Endodermal cell (in vitro differentiated cells): ENCODE data around the gene GTF2F2. TPM values are rescaled to one million over a fixed set of nuclear protein-coding genes. Genes with fewer than 3 reads are reported as not detected.
A peak's percentile ranks its signal among the peaks of the same experiment; 100 is the strongest.

Experiments used
- DNase-seq: peaks from one replicate; pipeline ENCODE4 v3.0.0-alpha.2; 2017
- H3K27ac ChIP-seq: 2 replicates; pipeline ENCODE4 v1.5.1; 2013; ENCODE audit warnings: mild to moderate bottlenecking, low read depth, low read length, moderate library complexity
- H3K27me3 ChIP-seq: 2 replicates; pipeline ENCODE4 v1.6.1; 2013; ENCODE audit warnings: mild to moderate bottlenecking, low read length, moderate library complexity; ENCODE audit not compliant: insufficient read depth, control insufficient read depth, poor library complexity, severe bottlenecking
- H3K36me3 ChIP-seq: 2 replicates; pipeline ENCODE4 v1.7.0; 2013; ENCODE audit warnings: mild to moderate bottlenecking, low read length, moderate library complexity; ENCODE audit not compliant: control insufficient read depth, insufficient read depth
- H3K4me1 ChIP-seq: one replicate; pipeline ENCODE4 v1.7.0; 2013; ENCODE audit warnings: low read length; ENCODE audit not compliant: control insufficient read depth, insufficient read depth
- H3K4me3 ChIP-seq: 2 replicates; pipeline ENCODE4 v1.5.1; 2013; ENCODE audit warnings: mild to moderate bottlenecking, low read length, moderate library complexity
- H3K9ac ChIP-seq: 2 replicates; pipeline ENCODE4 v1.6.1; 2013; ENCODE audit warnings: mild to moderate bottlenecking, low read length, moderate library complexity; ENCODE audit not compliant: poor library complexity, severe bottlenecking; ENCODE audit errors: extremely low read depth
- H3K9me3 ChIP-seq: 2 replicates; pipeline ENCODE4 v1.6.1; 2013; ENCODE audit warnings: mild to moderate bottlenecking, low read length, moderate library complexity; ENCODE audit not compliant: control insufficient read depth
- H3K27ac Mint-ChIP-seq: 2 replicates; pipeline ENCODE4 v1.8.0; 2020; ENCODE audit warnings: mixed read lengths
- H3K27me3 Mint-ChIP-seq: 2 replicates; pipeline ENCODE4 v1.8.0; 2021; ENCODE audit warnings: mild to moderate bottlenecking, mixed read lengths; ENCODE audit not compliant: insufficient read depth
- H3K36me3 Mint-ChIP-seq: 2 replicates; pipeline ENCODE4 v1.8.0; 2020; ENCODE audit warnings: low read depth, mixed read lengths
- H3K4me1 Mint-ChIP-seq: 2 replicates; pipeline ENCODE4 v1.8.0; 2020; ENCODE audit warnings: mixed read lengths
- H3K4me3 Mint-ChIP-seq: 2 replicates; pipeline ENCODE4 v1.8.0; 2020; ENCODE audit warnings: mild to moderate bottlenecking, moderate library complexity, mixed read lengths
- H3K9me3 Mint-ChIP-seq: 2 replicates; pipeline ENCODE4 v1.8.0; 2020; ENCODE audit warnings: mild to moderate bottlenecking, mixed read lengths
- CTCF ChIP-seq: fragments of 200-600 bp; sonication (generic); conservative IDR thresholded peaks from 2 replicates; pipeline ENCODE4 v1.5.0; 2021; ENCODE audit warnings: antibody characterized with exemption, mild to moderate bottlenecking
- WGBS, 2 experiments: methylation state at CpG; one replicate each; pipeline versions ENCODE4 v1.1.5 to v1.1.7; 2013; ENCODE audit warnings: missing lambda C conversion rate in 2 of 2, mixed read lengths in 1 of 2; ENCODE audit not compliant: insufficient coverage in 1 of 2, insufficient read length in 1 of 2; 5-methylcytosine and 5-hydroxymethylcytosine counted together
- total RNA-seq, 2 donors: library from RNA; stranded (reverse); fragmentation: NEBNext Ultra II Directional in 1 of 2; extraction: Animal tissue kit (Norgen Biotek cat#: 25700) in 1 of 2; gene quantifications; 2 replicates in 1 of 2; 3 replicates in 1 of 2; pipeline ENCODE4 v1.2.1, GENCODE V29; 2021

The GTF2F2 gene
- total RNA-seq, 2 donors from 2014 or later: 27.0 to 27.4 TPM

GRCh38 chr13:45302507-45302906 is 182.2 kb downstream of the GTF2F2 start:
- 44 to 52% methylated on average over 3 of the region's 3 CpGs for WGBS, 2 experiments
- Mint-ChIP-seq H3K4me1 (peaks cover 27% of the 10 kb centered on the region), H3K9me3 (no peaks in the 10 kb centered on the region), H3K27ac (no peak overlapping the region), H3K36me3 (no peaks in the 10 kb centered on the region), H3K4me3 (no peak overlapping the region), H3K27me3 (no peaks in the 10 kb centered on the region)
- Histone ChIP-seq H3K4me1 (no peaks in the 10 kb centered on the region), H3K9ac (peak overlapping the region; percentile 16), H3K4me3 (no peak overlapping the region), H3K36me3 (no peaks in the 10 kb centered on the region), H3K27ac (no peak overlapping the region), H3K27me3 (no peaks in the 10 kb centered on the region), H3K9me3 (no peaks in the 10 kb centered on the region)
- DNase-seq: peak; percentile 43
- TF ChIP-seq CTCF: no peak

GRCh38 chr13:45303026-45303425 is 182.7 kb downstream of the GTF2F2 start:
- Mint-ChIP-seq H3K27ac (no peak overlapping the region), H3K9me3 (no peaks in the 10 kb centered on the region), H3K36me3 (no peaks in the 10 kb centered on the region), H3K4me1 (peaks cover 26% of the 10 kb centered on the region), H3K27me3 (no peaks in the 10 kb centered on the region), H3K4me3 (no peak overlapping the region)
- TF ChIP-seq CTCF: no peak
- H3K9me3 ChIP-seq: no peaks in the 10 kb centered on the region
- no peak for DNase-seq
- no peaks in the 10 kb centered on the region for H3K4me1 ChIP-seq
- H3K36me3 ChIP-seq: no peaks in the 10 kb centered on the region
- no peak overlapping the region for H3K27ac ChIP-seq
- peak overlapping the region; percentile 16 for H3K9ac ChIP-seq
- H3K4me3 ChIP-seq: no peak overlapping the region
- 97% methylated on average over 2 of the region's 2 CpGs; no CpG with 5 or more reads in 1 of the 2 experiments for WGBS, 2 experiments
- no peaks in the 10 kb centered on the region for H3K27me3 ChIP-seq

GRCh38 chr13:45303866-45304265 is 183.6 kb downstream of the GTF2F2 start:
- H3K36me3 Mint-ChIP-seq: no peaks in the 10 kb centered on the region
- no peak overlapping the region for H3K4me3 Mint-ChIP-seq
- Histone ChIP-seq H3K27me3 (no peaks in the 10 kb centered on the region), H3K4me1 (no peaks in the 10 kb centered on the region), H3K9ac (no peak overlapping the region), H3K36me3 (no peaks in the 10 kb centered on the region), H3K27ac (no peak overlapping the region), H3K9me3 (no peaks in the 10 kb centered on the region), H3K4me3 (no peak overlapping the region)
- 90 to 96% methylated on average over 3 to 5 of the region's 5 CpGs for WGBS, 2 experiments
- DNase-seq: peak; percentile 36
- H3K4me1 Mint-ChIP-seq: peaks cover 22% of the 10 kb centered on the region
- H3K27me3 Mint-ChIP-seq: no peaks in the 10 kb centered on the region
- no peak for TF ChIP-seq CTCF
- no peak overlapping the region for H3K27ac Mint-ChIP-seq
- H3K9me3 Mint-ChIP-seq: no peaks in the 10 kb centered on the region
